CD14-positive monocyte (primary cell): Measurements from ENCODE around the gene MAPK8IP1. TPM values are rescaled to one million over a fixed set of nuclear protein-coding genes. Genes with fewer than 3 reads are reported as not detected.
A peak's percentile ranks its signal among the peaks of the same experiment; 100 is the strongest.
"Not testable (repeated sequence)": the region's sequence is repeated elsewhere in the genome, so short reads cannot be mapped to it uniquely, and the experiment has no call there.

ENCODE experiments used
- DNase-seq, 3 donors: peaks; one replicate each; pipeline ENCODE4 v3.0.0-alpha.2; 2011 to 2022
- H2AFZ ChIP-seq: 2 replicates; pipeline ENCODE4 v1.6.0; 2012; ENCODE audit warnings: mild to moderate bottlenecking, low read depth, low read length, inconsistent platforms; ENCODE audit not compliant: insufficient read depth, poor library complexity, severe bottlenecking
- H3K27ac ChIP-seq, 2 donors: 1 replicate in 1 of 2; 2 replicates in 1 of 2; pipeline ENCODE4 v1.5.1; 2012 to 2013; ENCODE audit warnings: low read length in 2 of 2, control low read depth in 1 of 2, inconsistent platforms in 1 of 2, low read depth in 1 of 2, mild to moderate bottlenecking in 1 of 2
- H3K27me3 ChIP-seq, 2 donors: one replicate each; pipeline versions ENCODE4 v1.6.0 to v1.6.1; 2011 to 2013; ENCODE audit warnings: low read length in 2 of 2; ENCODE audit not compliant: control insufficient read depth in 2 of 2, insufficient read depth in 2 of 2
- H3K36me3 ChIP-seq, 2 donors: replicated peaks in 1 of 2; 1 replicate in 1 of 2; 2 replicates in 1 of 2; pipeline versions ENCODE4 v1.5.1 to v1.6.1; 2012 to 2013; ENCODE audit warnings: low read length in 2 of 2, control low read depth in 1 of 2, inconsistent platforms in 1 of 2, mild to moderate bottlenecking in 1 of 2; ENCODE audit not compliant: insufficient read depth in 2 of 2, control insufficient read depth in 1 of 2
- H3K4me1 ChIP-seq, 2 donors: 1 replicate in 1 of 2; 2 replicates in 1 of 2; pipeline versions ENCODE4 v1.5.1 to v1.6.1; 2012 to 2013; ENCODE audit warnings: low read length in 2 of 2, control low read depth in 1 of 2, inconsistent platforms in 1 of 2, mild to moderate bottlenecking in 1 of 2, moderate library complexity in 1 of 2; ENCODE audit not compliant: insufficient read depth in 2 of 2, control insufficient read depth in 1 of 2
- H3K4me2 ChIP-seq: replicated peaks from 2 replicates; pipeline ENCODE3; 2012; ENCODE audit warnings: low read length, moderate library complexity, mild to moderate bottlenecking; ENCODE audit not compliant: poor library complexity, severe bottlenecking; ENCODE audit errors: extremely low read depth
- H3K4me3 ChIP-seq, 3 experiments: fragments of 200-600 bp in 1 of 3; sonication (generic) in 1 of 3; replicated peaks in 1 of 3; 1 replicate in 2 of 3; 2 replicates in 1 of 3; pipeline ENCODE4 v1.5.1; 2011 to 2013; ENCODE audit warnings: low read length in 3 of 3, mild to moderate bottlenecking in 3 of 3, control low read depth in 2 of 3, low read depth in 2 of 3, inconsistent platforms in 1 of 3, moderate library complexity in 1 of 3
- H3K79me2 ChIP-seq: 2 replicates; pipeline ENCODE4 v1.6.0; 2012; ENCODE audit warnings: mild to moderate bottlenecking, control low read depth, inconsistent platforms, low read length, moderate library complexity; ENCODE audit not compliant: insufficient read depth
- H3K9ac ChIP-seq: 2 replicates; pipeline ENCODE4 v1.6.0; 2017; ENCODE audit warnings: low read length, mild to moderate bottlenecking; ENCODE audit not compliant: insufficient read depth, poor library complexity, severe bottlenecking
- H3K9me3 ChIP-seq, 2 donors: replicated peaks in 1 of 2; 1 replicate in 1 of 2; 2 replicates in 1 of 2; pipeline versions ENCODE4 v1.5.1 to v1.6.1; 2012 to 2013; ENCODE audit warnings: low read length in 2 of 2, control low read depth in 1 of 2; ENCODE audit not compliant: control insufficient read depth in 1 of 2, insufficient read depth in 1 of 2
- H4K20me1 ChIP-seq: 2 replicates; pipeline ENCODE4 v1.6.0; 2012; ENCODE audit warnings: mild to moderate bottlenecking, low read length, control low read depth, moderate library complexity; ENCODE audit not compliant: insufficient read depth
- H3K27ac Mint-ChIP-seq, 7 donors: one replicate each; pipeline ENCODE4 v1.8.0; 2020; ENCODE audit warnings: mild to moderate bottlenecking in 7 of 7, mixed read lengths in 7 of 7, moderate library complexity in 6 of 7, inconsistent platforms in 2 of 7
- H3K27me3 Mint-ChIP-seq, 3 donors: one replicate each; pipeline ENCODE4 v1.8.0; 2021 to 2022; ENCODE audit warnings: low read depth in 3 of 3, mild to moderate bottlenecking in 3 of 3, mixed read lengths in 3 of 3, moderate library complexity in 3 of 3, inconsistent platforms in 1 of 3
- H3K36me3 Mint-ChIP-seq, 2 donors: one replicate each; pipeline ENCODE4 v1.8.0; 2020; ENCODE audit warnings: mixed read lengths in 2 of 2, inconsistent platforms in 1 of 2, mild to moderate bottlenecking in 1 of 2
- H3K4me1 Mint-ChIP-seq: one replicate; pipeline ENCODE4 v1.8.0; 2020; ENCODE audit warnings: mild to moderate bottlenecking, mixed read lengths
- H3K4me3 Mint-ChIP-seq, 2 donors: one replicate each; pipeline ENCODE4 v1.8.0; 2020; ENCODE audit warnings: mild to moderate bottlenecking in 2 of 2, mixed read lengths in 2 of 2, moderate library complexity in 1 of 2
- H3K9me3 Mint-ChIP-seq, 7 donors: one replicate each; pipeline ENCODE4 v1.8.0; 2020 to 2022; ENCODE audit warnings: mixed read lengths in 7 of 7, mild to moderate bottlenecking in 6 of 7, moderate library complexity in 6 of 7, inconsistent platforms in 2 of 7
- CTCF ChIP-seq: fragments of 200-600 bp; IDR thresholded peaks from one replicate; pipeline ENCODE4 v1.8.0; 2022; ENCODE audit warnings: antibody characterized with exemption, mild to moderate bottlenecking
- WGBS: methylation state at CpG from one replicate; pipeline ENCODE4 v1.1.5; 2013; ENCODE audit warnings: missing lambda C conversion rate; ENCODE audit not compliant: insufficient coverage; 5-methylcytosine and 5-hydroxymethylcytosine counted together
- intact Hi-C, 2 donors: fragments of 100-400 bp; cut with micrococcal nuclease; formaldehyde crosslinking; loops; one replicate each; pipeline versions ENCODE4 v1.15.0 to v1.15.1; 2023
- polyA minus RNA-seq: library from RNA; depleted of rRNA, polyadenylated mRNA; stranded (reverse); fragments of >200 nt; gene quantifications from 2 replicates; pipeline ENCODE4 v1.2.3, GENCODE V29; 2012
- polyA plus RNA-seq, 3 donors: library from polyadenylated mRNA; depleted of rRNA in 1 of 3; unstranded in 2 of 3; stranded (reverse) in 1 of 3; fragments of 300-500 nt in 2 of 3; fragments of >200 nt in 1 of 3; fragmentation: Illumina TruSeq in 2 of 3; gene quantifications; 1 replicate in 2 of 3; 2 replicates in 1 of 3; pipeline ENCODE4 v1.2.3, GENCODE V29; 2012 to 2021
- total RNA-seq, 12 experiments: library from RNA in 1 of 12; stranded (reverse) in 1 of 12; fragments of 120-200 nt in 1 of 12; gene quantifications; one replicate each; pipeline ENCODE4 v1.2.4 and lab custom pipeline; 2013 to 2026; ENCODE audit warnings: mixed read lengths in 6 of 12, inconsistent platforms in 1 of 12

MAPK8IP1 gene
- 0.52 TPM for total RNA-seq (2013)
- polyA plus RNA-seq = under 1 TPM in 1 of 3 donors, not detected in 2; 0.93 TPM
- 0.55 and 2.0 TPM in 2 replicates for polyA minus RNA-seq
- 0.34 to 9.4 (median 2.2) reads per million in 11 experiments for total RNA-seq (lab: John Stamatoyannopoulos, UW)

DNA sequence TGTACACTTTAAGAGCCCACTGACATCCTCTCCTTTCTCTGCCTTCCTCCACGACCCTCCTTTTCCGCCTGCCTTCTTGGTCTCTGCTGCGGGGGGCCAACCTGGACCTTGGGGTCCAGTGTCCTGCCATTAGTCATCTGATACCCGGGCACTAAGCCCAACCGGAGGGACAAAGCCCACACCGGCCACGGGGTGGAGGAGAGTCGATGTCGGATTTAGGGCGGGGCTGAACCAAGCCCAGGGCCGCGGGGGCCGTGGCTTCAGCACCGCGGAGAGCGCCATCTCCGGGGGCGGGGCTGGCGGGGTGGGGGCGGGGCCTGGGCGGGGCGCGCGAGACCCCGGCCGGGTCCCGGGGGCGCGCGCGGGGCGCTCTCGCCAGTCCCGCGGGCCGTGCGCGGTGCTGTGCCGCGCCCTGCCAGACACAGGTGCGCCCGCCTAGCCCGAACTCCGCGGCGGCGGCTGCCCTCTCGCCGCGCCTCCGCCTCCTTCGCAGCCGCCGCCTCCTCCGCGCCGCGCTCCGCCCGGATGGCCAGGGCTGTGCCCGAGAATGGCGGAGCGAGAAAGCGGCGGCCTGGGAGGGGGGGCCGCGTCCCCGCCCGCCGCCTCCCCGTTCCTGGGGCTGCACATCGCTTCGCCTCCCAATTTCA, at the start of gene MAPK8IP1:
Gene MAPK8IP1, plus strand, starts transcription at position 378 of the 647 bp plus-strand sequence. Its CDS starts 170 bp downstream, at position 548.
- Mint-ChIP-seq H3K4me1 (peaks cover 3% of the 10 kb centered on the region), H3K9me3 (peaks cover 0 to 5% (median 0%) of the 10 kb centered on the region in 7 donors), H3K27me3 (peaks cover 16 to 46% (median 29%) of the 10 kb centered on the region in 3 donors), H3K36me3 (peaks cover 20 to 21% of the 10 kb centered on the region in 2 donors), H3K4me3 (peak within 1 kb of the TSS; percentile 64 to 89), H3K27ac (no peak within 1 kb of the TSS)
- H3K36me3 ChIP-seq = peaks cover 20 to 22% of the 10 kb centered on the region in 2 donors
- H4K20me1 ChIP-seq = peaks cover 25% of the 10 kb centered on the region
- no peak within 1 kb of the TSS for H2AFZ ChIP-seq
- no peak for TF ChIP-seq CTCF
- peak; percentile 12 to 27 (median 12) for DNase-seq
- H3K9me3 ChIP-seq = no peaks in the 10 kb centered on the region
- no peak within 1 kb of the TSS for H3K27ac ChIP-seq
- H3K4me3 ChIP-seq = peak within 1 kb of the TSS in 1 of 3 experiments; percentile 63
- no peaks in the 10 kb centered on the region for H3K79me2 ChIP-seq
- peaks cover 5 to 6% of the 10 kb centered on the region in 2 donors for H3K4me1 ChIP-seq
- intact Hi-C loops = no loop called here
- peaks cover 14 to 26% of the 10 kb centered on the region in 2 donors for H3K27me3 ChIP-seq
- no peak within 1 kb of the TSS for H3K9ac ChIP-seq
- under 1% methylated on average over 66 of the region's 73 CpGs for WGBS
- peak within 1 kb of the TSS; percentile 64 for H3K4me2 ChIP-seq

- H2AFZ ChIP-seq = no peak overlapping the region
- no peak overlapping the region for H3K4me2 ChIP-seq
- H3K4me3 ChIP-seq = no peak overlapping the region
- H3K27ac ChIP-seq = no peak overlapping the region
- H3K4me1 Mint-ChIP-seq = peaks cover 9% of the 10 kb centered on the region
- peaks cover 8 to 32% (median 27%) of the 10 kb centered on the region in 3 donors for H3K27me3 Mint-ChIP-seq
- no peaks in the 10 kb centered on the region for H4K20me1 ChIP-seq
- no peaks in the 10 kb centered on the region for H3K9me3 Mint-ChIP-seq
- peaks cover 6 to 7% of the 10 kb centered on the region in 2 donors for H3K4me1 ChIP-seq
- H3K27ac Mint-ChIP-seq = no peak overlapping the region
- no peaks in the 10 kb centered on the region for H3K36me3 ChIP-seq
- no peaks in the 10 kb centered on the region for H3K79me2 ChIP-seq
- H3K36me3 Mint-ChIP-seq = no peaks in the 10 kb centered on the region
- DNase-seq = no peak
- H3K9me3 ChIP-seq = no peaks in the 10 kb centered on the region
- intact Hi-C loops = no loop called here
- H3K4me3 Mint-ChIP-seq = peak overlapping the region in 1 of 2 donors; percentile 20
- TF ChIP-seq CTCF = no peak
- H3K27me3 ChIP-seq = peaks cover 0 to 3% of the 10 kb centered on the region in 2 donors
- 98% methylated on average over 5 of the region's 6 CpGs for WGBS
- H3K9ac ChIP-seq = no peak overlapping the region
Observed at GRCh38 chr11:45839204-45839603, 46.2 kb upstream of the MAPK8IP1 start.

DNA sequence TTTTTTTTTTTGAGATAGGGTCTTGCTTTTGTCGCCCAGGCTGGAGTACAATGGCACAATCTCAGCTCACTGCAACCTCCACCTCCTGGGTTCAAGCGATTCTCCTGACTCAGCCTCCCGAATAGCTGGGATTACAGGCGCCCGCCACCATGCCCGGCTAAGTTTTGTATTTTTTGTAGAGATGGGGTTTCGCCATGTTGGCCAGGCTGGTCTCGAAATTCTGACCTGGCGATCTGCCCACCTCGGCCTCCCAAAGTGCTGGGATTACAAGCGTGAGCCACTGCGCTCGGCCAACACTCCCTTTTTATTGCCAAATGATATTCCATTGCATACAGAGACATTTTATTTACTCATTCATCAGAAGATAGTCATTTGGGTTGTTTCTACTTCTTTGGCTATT, 45.2 kb upstream of the MAPK8IP1 start:
- H3K9me3 ChIP-seq, DNase-seq, H3K27ac Mint-ChIP-seq, H3K9ac ChIP-seq, H3K27me3 ChIP-seq, H3K9me3 Mint-ChIP-seq, H3K4me3 ChIP-seq, H3K36me3 Mint-ChIP-seq, H3K4me2 ChIP-seq, H2AFZ ChIP-seq, H3K79me2 ChIP-seq, H3K27ac ChIP-seq, H3K4me3 Mint-ChIP-seq, H3K36me3 ChIP-seq, H4K20me1 ChIP-seq: not testable (repeated sequence)
- intact Hi-C loops = loop anchor here in 1 of 2 donors (5.0 kb wide), 1 partner anchor 33 kb away; the partner anchor contains the start of gene SLC35C1
- H3K27me3 Mint-ChIP-seq = peaks cover 8 to 27% (median 26%) of the 10 kb centered on the region in 3 donors
- peaks cover 12% of the 10 kb centered on the region for H3K4me1 Mint-ChIP-seq
- peaks cover 10 to 11% of the 10 kb centered on the region in 2 donors for H3K4me1 ChIP-seq
- 88% methylated on average over 11 of the region's 13 CpGs for WGBS
